CD14-positive monocyte (primary cell): ENCODE data around the gene TMEM238L. TPM values are rescaled to one million over a fixed set of nuclear protein-coding genes. Genes with fewer than 3 reads are reported as not detected.

ENCODE experiments used
- DNase-seq, 3 donors: peaks; one replicate each; pipeline ENCODE4 v3.0.0-alpha.2; 2011 to 2022
- H2AFZ ChIP-seq: 2 replicates; pipeline ENCODE4 v1.6.0; 2012; ENCODE audit warnings: mild to moderate bottlenecking, low read depth, low read length, inconsistent platforms; ENCODE audit not compliant: insufficient read depth, poor library complexity, severe bottlenecking
- H3K27ac ChIP-seq, 2 donors: 1 replicate in 1 of 2; 2 replicates in 1 of 2; pipeline ENCODE4 v1.5.1; 2012 to 2013; ENCODE audit warnings: low read length in 2 of 2, control low read depth in 1 of 2, inconsistent platforms in 1 of 2, low read depth in 1 of 2, mild to moderate bottlenecking in 1 of 2
- H3K27me3 ChIP-seq, 2 donors: one replicate each; pipeline versions ENCODE4 v1.6.0 to v1.6.1; 2011 to 2013; ENCODE audit warnings: low read length in 2 of 2; ENCODE audit not compliant: control insufficient read depth in 2 of 2, insufficient read depth in 2 of 2
- H3K36me3 ChIP-seq, 2 donors: replicated peaks in 1 of 2; 1 replicate in 1 of 2; 2 replicates in 1 of 2; pipeline versions ENCODE4 v1.5.1 to v1.6.1; 2012 to 2013; ENCODE audit warnings: low read length in 2 of 2, control low read depth in 1 of 2, inconsistent platforms in 1 of 2, mild to moderate bottlenecking in 1 of 2; ENCODE audit not compliant: insufficient read depth in 2 of 2, control insufficient read depth in 1 of 2
- H3K4me1 ChIP-seq, 2 donors: 1 replicate in 1 of 2; 2 replicates in 1 of 2; pipeline versions ENCODE4 v1.5.1 to v1.6.1; 2012 to 2013; ENCODE audit warnings: low read length in 2 of 2, control low read depth in 1 of 2, inconsistent platforms in 1 of 2, mild to moderate bottlenecking in 1 of 2, moderate library complexity in 1 of 2; ENCODE audit not compliant: insufficient read depth in 2 of 2, control insufficient read depth in 1 of 2
- H3K4me2 ChIP-seq: replicated peaks from 2 replicates; pipeline ENCODE3; 2012; ENCODE audit warnings: low read length, moderate library complexity, mild to moderate bottlenecking; ENCODE audit not compliant: poor library complexity, severe bottlenecking; ENCODE audit errors: extremely low read depth
- H3K4me3 ChIP-seq, 3 experiments: fragments of 200-600 bp in 1 of 3; sonication (generic) in 1 of 3; replicated peaks in 1 of 3; 1 replicate in 2 of 3; 2 replicates in 1 of 3; pipeline ENCODE4 v1.5.1; 2011 to 2013; ENCODE audit warnings: low read length in 3 of 3, mild to moderate bottlenecking in 3 of 3, control low read depth in 2 of 3, low read depth in 2 of 3, inconsistent platforms in 1 of 3, moderate library complexity in 1 of 3
- H3K79me2 ChIP-seq: 2 replicates; pipeline ENCODE4 v1.6.0; 2012; ENCODE audit warnings: mild to moderate bottlenecking, control low read depth, inconsistent platforms, low read length, moderate library complexity; ENCODE audit not compliant: insufficient read depth
- H3K9ac ChIP-seq: 2 replicates; pipeline ENCODE4 v1.6.0; 2017; ENCODE audit warnings: low read length, mild to moderate bottlenecking; ENCODE audit not compliant: insufficient read depth, poor library complexity, severe bottlenecking
- H3K9me3 ChIP-seq, 2 donors: replicated peaks in 1 of 2; 1 replicate in 1 of 2; 2 replicates in 1 of 2; pipeline versions ENCODE4 v1.5.1 to v1.6.1; 2012 to 2013; ENCODE audit warnings: low read length in 2 of 2, control low read depth in 1 of 2; ENCODE audit not compliant: control insufficient read depth in 1 of 2, insufficient read depth in 1 of 2
- H4K20me1 ChIP-seq: 2 replicates; pipeline ENCODE4 v1.6.0; 2012; ENCODE audit warnings: mild to moderate bottlenecking, low read length, control low read depth, moderate library complexity; ENCODE audit not compliant: insufficient read depth
- H3K27ac Mint-ChIP-seq, 7 donors: one replicate each; pipeline ENCODE4 v1.8.0; 2020; ENCODE audit warnings: mild to moderate bottlenecking in 7 of 7, mixed read lengths in 7 of 7, moderate library complexity in 6 of 7, inconsistent platforms in 2 of 7
- H3K27me3 Mint-ChIP-seq, 3 donors: one replicate each; pipeline ENCODE4 v1.8.0; 2021 to 2022; ENCODE audit warnings: low read depth in 3 of 3, mild to moderate bottlenecking in 3 of 3, mixed read lengths in 3 of 3, moderate library complexity in 3 of 3, inconsistent platforms in 1 of 3
- H3K36me3 Mint-ChIP-seq, 2 donors: one replicate each; pipeline ENCODE4 v1.8.0; 2020; ENCODE audit warnings: mixed read lengths in 2 of 2, inconsistent platforms in 1 of 2, mild to moderate bottlenecking in 1 of 2
- H3K4me1 Mint-ChIP-seq: one replicate; pipeline ENCODE4 v1.8.0; 2020; ENCODE audit warnings: mild to moderate bottlenecking, mixed read lengths
- H3K4me3 Mint-ChIP-seq, 2 donors: one replicate each; pipeline ENCODE4 v1.8.0; 2020; ENCODE audit warnings: mild to moderate bottlenecking in 2 of 2, mixed read lengths in 2 of 2, moderate library complexity in 1 of 2
- H3K9me3 Mint-ChIP-seq, 7 donors: one replicate each; pipeline ENCODE4 v1.8.0; 2020 to 2022; ENCODE audit warnings: mixed read lengths in 7 of 7, mild to moderate bottlenecking in 6 of 7, moderate library complexity in 6 of 7, inconsistent platforms in 2 of 7
- WGBS: methylation state at CpG from one replicate; pipeline ENCODE4 v1.1.5; 2013; ENCODE audit warnings: missing lambda C conversion rate; ENCODE audit not compliant: insufficient coverage; 5-methylcytosine and 5-hydroxymethylcytosine counted together
- intact Hi-C, 2 donors: fragments of 100-400 bp; cut with micrococcal nuclease; formaldehyde crosslinking; loops; one replicate each; pipeline versions ENCODE4 v1.15.0 to v1.15.1; 2023
- polyA plus RNA-seq, 3 donors: library from polyadenylated mRNA; depleted of rRNA in 1 of 3; unstranded in 2 of 3; stranded (reverse) in 1 of 3; fragments of 300-500 nt in 2 of 3; fragments of >200 nt in 1 of 3; fragmentation: Illumina TruSeq in 2 of 3; gene quantifications; 1 replicate in 2 of 3; 2 replicates in 1 of 3; pipeline ENCODE4 v1.2.3, GENCODE V29; 2012 to 2021
- TF ChIP-seq, protein P1 (sequence below): fragments of 200-600 bp; IDR thresholded peaks from one replicate; pipeline ENCODE4 v1.8.0; 2022; ENCODE audit warnings: antibody characterized with exemption, mild to moderate bottlenecking

The TMEM238L gene
- polyA plus RNA-seq, 3 donors = not detected

DNA sequence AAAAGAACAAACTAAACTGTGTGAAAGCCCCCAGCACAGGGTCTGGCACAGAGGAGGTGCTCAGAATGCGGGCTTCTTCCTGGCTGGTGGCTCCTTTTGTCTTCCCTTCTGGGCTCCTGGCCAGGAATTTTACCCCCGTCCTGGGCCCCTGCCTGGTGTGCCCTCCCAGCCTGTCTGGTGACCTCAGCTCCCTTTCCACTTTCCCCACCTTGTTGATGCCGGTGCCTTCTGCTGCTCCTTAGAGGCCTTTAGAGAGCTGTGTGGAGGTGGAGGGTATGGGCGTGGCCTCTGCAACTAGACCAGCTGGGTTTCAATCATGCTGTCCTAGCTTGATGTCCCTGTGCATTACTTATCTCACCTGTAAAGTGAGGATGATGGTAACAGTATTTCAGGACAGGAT lies 17.2 kb upstream of the TMEM238L start:
- Mint-ChIP-seq H3K36me3 (no peaks in the 10 kb centered on the region), H3K27me3 (peaks cover 1 to 6% (median 5%) of the 10 kb centered on the region in 3 donors), H3K4me1 (no peaks in the 10 kb centered on the region), H3K9me3 (peaks cover 0 to 5% (median 0%) of the 10 kb centered on the region in 7 donors), H3K27ac (no peak overlapping the region), H3K4me3 (no peak overlapping the region)
- intact Hi-C loops = no loop called here
- no peak for DNase-seq
- Histone ChIP-seq H3K4me3 (no peak overlapping the region), H3K4me1 (no peaks in the 10 kb centered on the region), H3K36me3 (no peaks in the 10 kb centered on the region), H2AFZ (no peak overlapping the region), H3K4me2 (no peak overlapping the region), H3K27ac (no peak overlapping the region), H3K9me3 (no peaks in the 10 kb centered on the region), H4K20me1 (no peaks in the 10 kb centered on the region), H3K9ac (no peak overlapping the region), H3K79me2 (no peaks in the 10 kb centered on the region), H3K27me3 (no peaks in the 10 kb centered on the region)
- TF ChIP-seq, protein P1, sequence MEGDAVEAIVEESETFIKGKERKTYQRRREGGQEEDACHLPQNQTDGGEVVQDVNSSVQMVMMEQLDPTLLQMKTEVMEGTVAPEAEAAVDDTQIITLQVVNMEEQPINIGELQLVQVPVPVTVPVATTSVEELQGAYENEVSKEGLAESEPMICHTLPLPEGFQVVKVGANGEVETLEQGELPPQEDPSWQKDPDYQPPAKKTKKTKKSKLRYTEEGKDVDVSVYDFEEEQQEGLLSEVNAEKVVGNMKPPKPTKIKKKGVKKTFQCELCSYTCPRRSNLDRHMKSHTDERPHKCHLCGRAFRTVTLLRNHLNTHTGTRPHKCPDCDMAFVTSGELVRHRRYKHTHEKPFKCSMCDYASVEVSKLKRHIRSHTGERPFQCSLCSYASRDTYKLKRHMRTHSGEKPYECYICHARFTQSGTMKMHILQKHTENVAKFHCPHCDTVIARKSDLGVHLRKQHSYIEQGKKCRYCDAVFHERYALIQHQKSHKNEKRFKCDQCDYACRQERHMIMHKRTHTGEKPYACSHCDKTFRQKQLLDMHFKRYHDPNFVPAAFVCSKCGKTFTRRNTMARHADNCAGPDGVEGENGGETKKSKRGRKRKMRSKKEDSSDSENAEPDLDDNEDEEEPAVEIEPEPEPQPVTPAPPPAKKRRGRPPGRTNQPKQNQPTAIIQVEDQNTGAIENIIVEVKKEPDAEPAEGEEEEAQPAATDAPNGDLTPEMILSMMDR = no peak
- 50% methylated on average over 1 of the region's 4 CpGs for WGBS

DNA sequence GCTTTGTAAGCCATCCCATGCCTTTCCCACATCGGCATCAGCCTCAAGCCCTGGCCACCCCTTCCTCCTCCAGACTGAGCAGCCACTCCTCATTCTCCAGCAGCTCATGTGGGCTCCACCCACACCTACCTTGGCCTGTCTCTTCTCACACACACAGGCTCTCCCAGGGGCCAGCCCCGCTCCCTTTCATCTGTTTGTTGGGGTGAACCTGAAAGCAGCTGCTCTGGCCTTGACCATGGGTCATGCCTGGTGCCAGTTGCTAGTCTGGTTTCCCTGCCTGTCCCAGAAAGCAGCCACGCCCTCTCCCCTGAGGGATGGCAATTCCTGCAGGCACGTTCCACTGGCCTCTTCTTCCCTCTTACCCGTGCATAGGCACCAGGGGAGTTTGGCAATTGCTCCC lies 11.4 kb upstream of the TMEM238L start:
- Histone ChIP-seq H3K27me3 (no peaks in the 10 kb centered on the region), H3K9ac (no peak overlapping the region), H3K4me1 (no peaks in the 10 kb centered on the region), H3K27ac (no peak overlapping the region), H3K4me3 (no peak overlapping the region), H3K4me2 (no peak overlapping the region), H2AFZ (no peak overlapping the region), H4K20me1 (no peaks in the 10 kb centered on the region), H3K79me2 (no peaks in the 10 kb centered on the region), H3K9me3 (no peaks in the 10 kb centered on the region), H3K36me3 (no peaks in the 10 kb centered on the region)
- Mint-ChIP-seq H3K4me1 (no peaks in the 10 kb centered on the region), H3K9me3 (peaks cover 0 to 3% (median 0%) of the 10 kb centered on the region in 7 donors), H3K27ac (no peak overlapping the region), H3K36me3 (no peaks in the 10 kb centered on the region), H3K27me3 (peaks cover 1 to 9% (median 1%) of the 10 kb centered on the region in 3 donors), H3K4me3 (no peak overlapping the region)
- 93% methylated on average over 4 of the region's 5 CpGs for WGBS
- no peak for DNase-seq
- TF ChIP-seq, protein P1 = no peak
- intact Hi-C loops = no loop called here
